Rectal smooth muscle tissue (tissue), 1 donor: Measurements from ENCODE around the gene APLN.

Experiments used
- H3K27ac ChIP-seq: one replicate; pipeline ENCODE4 v1.7.0; 2013; ENCODE audit warnings: low read depth, low read length, inconsistent platforms
- H3K27me3 ChIP-seq: one replicate; pipeline ENCODE4 v1.7.0; 2013; ENCODE audit warnings: low read length; ENCODE audit not compliant: control insufficient read depth, insufficient read depth
- H3K36me3 ChIP-seq: one replicate; pipeline ENCODE4 v1.7.0; 2013; ENCODE audit warnings: low read length; ENCODE audit not compliant: control insufficient read depth, insufficient read depth
- H3K4me1 ChIP-seq: one replicate; pipeline ENCODE4 v1.7.0; 2013; ENCODE audit warnings: low read length; ENCODE audit not compliant: control insufficient read depth, insufficient read depth
- H3K4me3 ChIP-seq: one replicate; pipeline ENCODE4 v1.7.0; 2013; ENCODE audit warnings: low read length
- H3K9ac ChIP-seq: one replicate; pipeline ENCODE4 v1.7.0; 2013; ENCODE audit warnings: low read length

Gene APLN

DNA sequence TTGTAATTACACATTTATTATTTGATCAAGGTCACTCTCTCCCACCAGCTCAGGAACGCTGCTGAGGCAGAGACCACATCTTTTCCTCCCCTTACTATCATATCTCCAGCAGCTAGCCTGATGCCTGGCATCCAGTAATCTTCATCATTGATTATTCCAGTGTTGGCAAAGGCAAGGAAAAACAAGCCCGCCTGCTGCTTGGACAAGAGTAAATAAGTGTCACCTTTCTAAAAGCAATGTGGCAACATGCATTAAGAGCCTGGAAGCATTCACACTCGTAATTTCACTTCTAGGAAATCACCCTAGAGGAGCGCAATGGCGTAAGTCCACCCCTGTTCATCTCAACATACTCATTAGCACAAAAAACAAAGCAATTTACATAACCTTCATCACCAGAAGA is 54.8 kb downstream of the APLN start:
- Histone ChIP-seq H3K27me3 (no peaks in the 10 kb centered on the region), H3K4me3 (no peak overlapping the region), H3K4me1 (peaks cover 3% of the 10 kb centered on the region), H3K9ac (no peak overlapping the region), H3K27ac (no peak overlapping the region), H3K36me3 (no peaks in the 10 kb centered on the region)

DNA sequence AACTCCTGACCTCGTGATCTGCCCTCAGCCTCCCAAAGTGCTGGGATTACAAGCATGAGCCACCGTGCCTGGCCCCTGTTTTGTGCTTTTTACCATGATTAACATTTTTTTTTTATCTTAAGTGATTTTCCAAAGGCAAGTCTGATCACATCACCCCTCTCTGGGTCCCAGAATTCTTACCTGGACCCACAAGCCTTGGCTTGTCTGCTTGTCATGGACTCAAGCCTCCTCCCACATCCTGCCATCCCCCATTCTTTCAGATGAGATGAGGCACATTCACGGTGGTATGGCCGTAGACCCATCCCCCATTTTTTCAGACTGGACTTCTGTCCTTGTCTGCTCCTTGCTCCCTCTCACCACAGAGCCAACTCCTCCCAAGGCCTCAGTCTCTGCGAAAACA is 55.3 kb downstream of the APLN start:
- Histone ChIP-seq H3K27ac (no peak overlapping the region), H3K9ac (no peak overlapping the region), H3K4me3 (no peak overlapping the region), H3K27me3 (no peaks in the 10 kb centered on the region), H3K4me1 (peaks cover 3% of the 10 kb centered on the region), H3K36me3 (no peaks in the 10 kb centered on the region)

DNA sequence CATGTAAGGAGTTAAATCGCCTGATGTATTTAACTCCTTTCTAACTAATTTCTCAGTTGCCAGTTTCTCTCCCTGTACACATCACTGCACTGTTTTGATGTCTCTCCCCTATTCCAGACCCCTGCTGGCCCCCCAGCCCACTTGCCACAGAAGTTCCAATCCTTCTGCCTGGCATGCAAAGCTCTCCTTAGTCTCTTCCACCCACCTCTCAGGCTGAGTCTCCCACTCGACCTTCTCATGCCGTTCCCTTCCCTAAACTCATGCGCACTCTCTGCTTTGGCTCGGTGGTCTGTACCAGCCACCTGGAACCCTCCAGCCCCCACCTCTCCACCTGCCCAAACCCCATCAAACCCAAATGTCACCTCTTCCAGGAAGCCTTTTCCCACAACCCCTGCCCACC is 56.9 kb downstream of the APLN start:
- Histone ChIP-seq H3K27ac (no peak overlapping the region), H3K4me1 (no peaks in the 10 kb centered on the region)

DNA sequence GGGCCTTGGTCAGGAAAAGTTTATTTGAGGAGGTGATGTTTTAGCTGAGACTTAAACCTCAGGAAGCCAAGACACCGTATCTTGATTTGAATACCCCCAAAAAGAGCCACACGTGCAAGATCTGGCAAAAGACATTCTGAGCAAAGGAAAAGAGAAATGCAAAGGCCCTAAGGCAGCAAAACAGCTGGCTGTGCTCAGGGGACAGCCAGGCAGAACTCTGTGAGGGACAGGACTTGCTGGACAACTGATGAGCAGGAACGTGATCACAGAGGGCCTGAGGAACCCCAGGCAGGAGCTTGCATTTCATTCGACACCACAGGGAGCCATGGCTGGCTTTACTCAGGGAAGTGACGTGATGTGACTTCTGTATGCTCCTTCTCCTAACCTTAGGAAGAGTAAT is 58.7 kb downstream of the APLN start:
- H3K27me3 ChIP-seq, result no peaks in the 10 kb centered on the region
- no peak overlapping the region for H3K9ac ChIP-seq
- no peak overlapping the region for H3K27ac ChIP-seq
- H3K36me3 ChIP-seq, result no peaks in the 10 kb centered on the region
- no peaks in the 10 kb centered on the region for H3K4me1 ChIP-seq
- H3K4me3 ChIP-seq, result no peak overlapping the region

More for the DNA sequence above, 56.9 kb downstream of the APLN start:
- no peak overlapping the region for H3K4me3 ChIP-seq
- no peaks in the 10 kb centered on the region for H3K36me3 ChIP-seq
- no peak overlapping the region for H3K9ac ChIP-seq
- no peaks in the 10 kb centered on the region for H3K27me3 ChIP-seq
